WTC11 (cell line): ENCODE measurements around the gene SLFN5. TPM values are rescaled to one million over a fixed set of nuclear protein-coding genes. Genes with fewer than 3 reads are reported as not detected.

Experiments used
- ATAC-seq: fragments of 200-7000 bp; cut with Tn5 transposase; 2 replicates; pipeline ENCODE4 v1.10.0; 2021; ENCODE audit warnings: mild to moderate bottlenecking, moderate library complexity
- CTCF ChIA-PET: fragments of 300-600 bp; sonication (Branson Sonifier 250); formaldehyde crosslinking; loops from one replicate; lab custom pipeline; 2021; ENCODE audit warnings: antibody characterized with exemption; lab: Charles Lee
- POLR2A ChIA-PET: fragments of 350-600 bp; sonication (Branson Sonifier 250); formaldehyde crosslinking; loops from one replicate; lab custom pipeline; 2021; ENCODE audit warnings: antibody characterized with exemption; lab: Charles Lee
- DNase-seq: peaks from one replicate; pipeline ENCODE4 v3.0.0; 2021; ENCODE audit warnings: low spot score
- H3K27ac Mint-ChIP-seq: 2 replicates; pipeline ENCODE4 v1.8.0; 2021; ENCODE audit warnings: mixed read lengths
- H3K27me3 Mint-ChIP-seq: 2 replicates; pipeline ENCODE4 v1.8.0; 2021; ENCODE audit warnings: low read depth, mild to moderate bottlenecking, moderate library complexity, mixed read lengths
- H3K36me3 Mint-ChIP-seq: 2 replicates; pipeline ENCODE4 v1.8.0; 2021; ENCODE audit warnings: mixed read lengths
- H3K4me1 Mint-ChIP-seq: 2 replicates; pipeline ENCODE4 v1.8.0; 2022; ENCODE audit warnings: mixed read lengths
- H3K4me3 Mint-ChIP-seq: 2 replicates; pipeline ENCODE4 v1.8.0; 2021; ENCODE audit warnings: mild to moderate bottlenecking, moderate library complexity, mixed read lengths
- H3K9me3 Mint-ChIP-seq: 2 replicates; pipeline ENCODE4 v1.8.0; 2021; ENCODE audit warnings: mixed read lengths
- ATF1 ChIP-seq: sonication (generic); formaldehyde crosslinking; IDR thresholded peaks from 2 replicates; pipeline ENCODE4 v1.8.1; 2023; ENCODE audit warnings: mild to moderate bottlenecking, moderate library complexity, missing genetic modification reagents
- CREB1 ChIP-seq: sonication (generic); formaldehyde crosslinking; IDR thresholded peaks from 2 replicates; pipeline ENCODE4 v1.8.0; 2023; ENCODE audit warnings: mild to moderate bottlenecking, missing genetic modification reagents
- ELF4 ChIP-seq: sonication (generic); formaldehyde crosslinking; IDR thresholded peaks from 2 replicates; pipeline ENCODE4 v1.8.1; 2022; ENCODE audit warnings: low read depth, mild to moderate bottlenecking, moderate library complexity, missing genetic modification reagents
- ESRRA ChIP-seq: sonication (generic); formaldehyde crosslinking; IDR thresholded peaks from 2 replicates; pipeline ENCODE4 v1.8.1; 2022; ENCODE audit warnings: mild to moderate bottlenecking, missing genetic modification reagents, borderline replicate concordance
- FOXK1 ChIP-seq: sonication (generic); formaldehyde crosslinking; IDR thresholded peaks from 2 replicates; pipeline ENCODE4 v1.8.0; 2022; ENCODE audit warnings: mild to moderate bottlenecking, moderate library complexity, missing genetic modification reagents
- JAZF1 ChIP-seq: fragments of 250-450 bp; sonication (Bioruptor Pico); IDR thresholded peaks from 2 replicates; pipeline ENCODE4 v1.9.0; 2021; ENCODE audit warnings: moderate library complexity, mild to moderate bottlenecking, inconsistent platforms
- MYBL2 ChIP-seq: sonication (generic); formaldehyde crosslinking; IDR thresholded peaks from 2 replicates; pipeline ENCODE4 v1.8.1; 2023; ENCODE audit warnings: mild to moderate bottlenecking, moderate library complexity, missing genetic modification reagents
- NR3C1 ChIP-seq: sonication (generic); formaldehyde crosslinking; conservative IDR thresholded peaks from 2 replicates; pipeline ENCODE4 v1.8.1; 2023; ENCODE audit warnings: low read depth, mild to moderate bottlenecking, missing genetic modification reagents
- SOX15 ChIP-seq: fragments of 250-450 bp; sonication (Bioruptor Pico); IDR thresholded peaks from 2 replicates; pipeline ENCODE4 v1.9.0; 2021; ENCODE audit warnings: mild to moderate bottlenecking
- SP1 ChIP-seq: sonication (generic); formaldehyde crosslinking; conservative IDR thresholded peaks from 2 replicates; pipeline ENCODE4 v1.8.1; 2022; ENCODE audit warnings: missing genetic modification reagents
- TP53 ChIP-seq: sonication (generic); formaldehyde crosslinking; IDR thresholded peaks from 2 replicates; pipeline ENCODE4 v1.8.1; 2023; ENCODE audit warnings: mild to moderate bottlenecking, missing genetic modification reagents
- ZNF138 ChIP-seq: sonication (generic); formaldehyde crosslinking; conservative IDR thresholded peaks from 2 replicates; pipeline ENCODE4 v1.8.1; 2022; ENCODE audit warnings: mild to moderate bottlenecking, moderate library complexity, missing genetic modification reagents
- total RNA-seq: library from RNA; stranded (reverse); gene quantifications from 3 replicates; pipeline ENCODE4 v1.2.3, GENCODE V29; 2021
- TF ChIP-seq, protein P1 (sequence below): sonication (generic); formaldehyde crosslinking; IDR thresholded peaks from 2 replicates; pipeline ENCODE4 v1.8.1; 2023; ENCODE audit warnings: mild to moderate bottlenecking, missing genetic modification reagents, moderate library complexity
- TF ChIP-seq, protein P2 (sequence below): sonication (generic); formaldehyde crosslinking; IDR thresholded peaks from 2 replicates; pipeline ENCODE4 v1.8.1; 2022; ENCODE audit warnings: low read depth, missing genetic modification reagents, borderline replicate concordance
- TF ChIP-seq, protein P3 (sequence below): sonication (generic); formaldehyde crosslinking; IDR thresholded peaks from 2 replicates; pipeline ENCODE4 v1.8.1; 2023; ENCODE audit warnings: mild to moderate bottlenecking, moderate library complexity, missing genetic modification reagents
- TF ChIP-seq, protein P4 (sequence below): sonication (generic); formaldehyde crosslinking; IDR thresholded peaks from 2 replicates; pipeline ENCODE4 v1.8.1; 2022; ENCODE audit warnings: low read depth, mild to moderate bottlenecking, moderate library complexity, missing genetic modification reagents, borderline replicate concordance
- TF ChIP-seq, protein P5 (sequence below): sonication (generic); formaldehyde crosslinking; IDR thresholded peaks from 2 replicates; pipeline ENCODE4 v1.8.0; 2022; ENCODE audit warnings: mild to moderate bottlenecking, missing genetic modification reagents
- TF ChIP-seq, protein P6 (sequence below): sonication (generic); formaldehyde crosslinking; IDR thresholded peaks from 2 replicates; pipeline ENCODE4 v1.8.0; 2022; ENCODE audit warnings: mild to moderate bottlenecking, missing genetic modification reagents

The SLFN5 gene
- total RNA-seq, 1 experiment from 2014 or later, result 7.6 TPM

DNA sequence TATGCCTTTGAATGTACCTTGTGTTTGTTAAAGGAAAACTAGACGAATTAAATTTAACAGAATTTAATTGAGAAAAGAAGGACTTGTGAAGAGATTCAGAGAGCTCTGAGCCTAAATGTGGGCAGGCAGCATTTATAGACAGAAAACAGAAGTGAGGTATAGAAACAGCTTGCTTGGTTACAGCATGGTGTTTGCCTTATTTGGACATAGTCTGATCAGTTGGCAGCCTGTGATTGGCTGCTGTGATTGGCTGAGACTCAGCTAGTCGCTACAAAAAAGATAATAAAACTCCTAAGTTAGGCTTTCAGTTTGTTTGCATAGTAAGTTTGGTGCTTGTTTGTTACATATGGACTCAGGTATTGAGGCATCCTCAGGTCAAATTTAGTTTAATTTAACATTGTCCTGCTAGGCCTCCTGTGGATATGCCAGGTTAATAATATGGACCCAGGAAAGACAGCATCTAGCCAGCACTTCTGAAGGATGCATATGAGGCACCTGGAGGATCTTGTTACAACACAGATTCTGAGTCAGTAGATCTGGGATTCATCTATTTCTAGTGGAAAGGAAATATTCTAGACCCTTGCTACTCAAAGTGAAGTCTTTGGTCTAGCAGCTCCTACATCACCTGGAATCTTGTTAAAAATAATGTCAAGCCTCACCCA is 43.4 kb downstream of the SLFN5 start:
- no peak overlapping the region for H3K4me3 Mint-ChIP-seq
- H3K9me3 Mint-ChIP-seq, result peaks cover 7% of the 10 kb centered on the region
- CTCF ChIA-PET, result interaction anchor here (1.5 to 3.0 kb wide), 2 partner anchors 27 to 248 kb away, joined by 3 to 10 read pairs; no protein-coding TSS in a partner anchor
- peaks cover 6% of the 10 kb centered on the region; the same call in 1 of the 2 replicates for H3K4me1 Mint-ChIP-seq
- DNase-seq (no peak), ATAC-seq (peak; percentile 77)
- H3K27ac Mint-ChIP-seq, result no peak overlapping the region
- POLR2A ChIA-PET, result no interaction called here
- no peaks in the 10 kb centered on the region for H3K36me3 Mint-ChIP-seq
- H3K27me3 Mint-ChIP-seq, result peaks cover 33% of the 10 kb centered on the region
- no peak for TF ChIP-seq ELF4 (CRISPR knock-in tag)
- no peak for TF ChIP-seq FOXK1 (CRISPR knock-in tag)
- TF ChIP-seq, protein P1, sequence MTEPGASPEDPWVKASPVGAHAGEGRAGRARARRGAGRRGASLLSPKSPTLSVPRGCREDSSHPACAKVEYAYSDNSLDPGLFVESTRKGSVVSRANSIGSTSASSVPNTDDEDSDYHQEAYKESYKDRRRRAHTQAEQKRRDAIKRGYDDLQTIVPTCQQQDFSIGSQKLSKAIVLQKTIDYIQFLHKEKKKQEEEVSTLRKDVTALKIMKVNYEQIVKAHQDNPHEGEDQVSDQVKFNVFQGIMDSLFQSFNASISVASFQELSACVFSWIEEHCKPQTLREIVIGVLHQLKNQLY (CRISPR knock-in tag), result no peak
- no peak for TF ChIP-seq ZNF138 (CRISPR knock-in tag)
- TF ChIP-seq, protein P2, sequence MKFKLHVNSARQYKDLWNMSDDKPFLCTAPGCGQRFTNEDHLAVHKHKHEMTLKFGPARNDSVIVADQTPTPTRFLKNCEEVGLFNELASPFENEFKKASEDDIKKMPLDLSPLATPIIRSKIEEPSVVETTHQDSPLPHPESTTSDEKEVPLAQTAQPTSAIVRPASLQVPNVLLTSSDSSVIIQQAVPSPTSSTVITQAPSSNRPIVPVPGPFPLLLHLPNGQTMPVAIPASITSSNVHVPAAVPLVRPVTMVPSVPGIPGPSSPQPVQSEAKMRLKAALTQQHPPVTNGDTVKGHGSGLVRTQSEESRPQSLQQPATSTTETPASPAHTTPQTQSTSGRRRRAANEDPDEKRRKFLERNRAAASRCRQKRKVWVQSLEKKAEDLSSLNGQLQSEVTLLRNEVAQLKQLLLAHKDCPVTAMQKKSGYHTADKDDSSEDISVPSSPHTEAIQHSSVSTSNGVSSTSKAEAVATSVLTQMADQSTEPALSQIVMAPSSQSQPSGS (CRISPR knock-in tag), result no peak
- TF ChIP-seq JAZF1 (CRISPR knock-in tag), result no peak
- TF ChIP-seq, protein P3, sequence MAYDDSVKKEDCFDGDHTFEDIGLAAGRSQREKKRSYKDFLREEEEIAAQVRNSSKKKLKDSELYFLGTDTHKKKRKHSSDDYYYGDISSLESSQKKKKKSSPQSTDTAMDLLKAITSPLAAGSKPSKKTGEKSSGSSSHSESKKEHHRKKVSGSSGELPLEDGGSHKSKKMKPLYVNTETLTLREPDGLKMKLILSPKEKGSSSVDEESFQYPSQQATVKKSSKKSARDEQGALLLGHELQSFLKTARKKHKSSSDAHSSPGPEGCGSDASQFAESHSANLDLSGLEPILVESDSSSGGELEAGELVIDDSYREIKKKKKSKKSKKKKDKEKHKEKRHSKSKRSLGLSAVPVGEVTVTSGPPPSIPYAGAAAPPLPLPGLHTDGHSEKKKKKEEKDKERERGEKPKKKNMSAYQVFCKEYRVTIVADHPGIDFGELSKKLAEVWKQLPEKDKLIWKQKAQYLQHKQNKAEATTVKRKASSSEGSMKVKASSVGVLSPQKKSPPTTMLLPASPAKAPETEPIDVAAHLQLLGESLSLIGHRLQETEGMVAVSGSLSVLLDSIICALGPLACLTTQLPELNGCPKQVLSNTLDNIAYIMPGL, result no peak
- no peak for TF ChIP-seq ESRRA
- no peak for TF ChIP-seq TP53 (CRISPR knock-in tag)
- no peak for TF ChIP-seq MYBL2 (CRISPR knock-in tag)
- TF ChIP-seq NR3C1 (CRISPR knock-in tag), result no peak
- TF ChIP-seq, protein P4, sequence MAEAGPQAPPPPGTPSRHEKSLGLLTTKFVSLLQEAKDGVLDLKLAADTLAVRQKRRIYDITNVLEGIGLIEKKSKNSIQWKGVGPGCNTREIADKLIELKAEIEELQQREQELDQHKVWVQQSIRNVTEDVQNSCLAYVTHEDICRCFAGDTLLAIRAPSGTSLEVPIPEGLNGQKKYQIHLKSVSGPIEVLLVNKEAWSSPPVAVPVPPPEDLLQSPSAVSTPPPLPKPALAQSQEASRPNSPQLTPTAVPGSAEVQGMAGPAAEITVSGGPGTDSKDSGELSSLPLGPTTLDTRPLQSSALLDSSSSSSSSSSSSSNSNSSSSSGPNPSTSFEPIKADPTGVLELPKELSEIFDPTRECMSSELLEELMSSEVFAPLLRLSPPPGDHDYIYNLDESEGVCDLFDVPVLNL, result no peak
- TF ChIP-seq, protein P5, sequence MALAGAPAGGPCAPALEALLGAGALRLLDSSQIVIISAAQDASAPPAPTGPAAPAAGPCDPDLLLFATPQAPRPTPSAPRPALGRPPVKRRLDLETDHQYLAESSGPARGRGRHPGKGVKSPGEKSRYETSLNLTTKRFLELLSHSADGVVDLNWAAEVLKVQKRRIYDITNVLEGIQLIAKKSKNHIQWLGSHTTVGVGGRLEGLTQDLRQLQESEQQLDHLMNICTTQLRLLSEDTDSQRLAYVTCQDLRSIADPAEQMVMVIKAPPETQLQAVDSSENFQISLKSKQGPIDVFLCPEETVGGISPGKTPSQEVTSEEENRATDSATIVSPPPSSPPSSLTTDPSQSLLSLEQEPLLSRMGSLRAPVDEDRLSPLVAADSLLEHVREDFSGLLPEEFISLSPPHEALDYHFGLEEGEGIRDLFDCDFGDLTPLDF (CRISPR knock-in tag), result no peak
- TF ChIP-seq ATF1 (CRISPR knock-in tag), result no peak
- TF ChIP-seq, protein P6, sequence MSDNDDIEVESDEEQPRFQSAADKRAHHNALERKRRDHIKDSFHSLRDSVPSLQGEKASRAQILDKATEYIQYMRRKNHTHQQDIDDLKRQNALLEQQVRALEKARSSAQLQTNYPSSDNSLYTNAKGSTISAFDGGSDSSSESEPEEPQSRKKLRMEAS (CRISPR knock-in tag), result no peak
- TF ChIP-seq SP1, result no peak
- TF ChIP-seq, all 79 proteins: peak for 0

DNA sequence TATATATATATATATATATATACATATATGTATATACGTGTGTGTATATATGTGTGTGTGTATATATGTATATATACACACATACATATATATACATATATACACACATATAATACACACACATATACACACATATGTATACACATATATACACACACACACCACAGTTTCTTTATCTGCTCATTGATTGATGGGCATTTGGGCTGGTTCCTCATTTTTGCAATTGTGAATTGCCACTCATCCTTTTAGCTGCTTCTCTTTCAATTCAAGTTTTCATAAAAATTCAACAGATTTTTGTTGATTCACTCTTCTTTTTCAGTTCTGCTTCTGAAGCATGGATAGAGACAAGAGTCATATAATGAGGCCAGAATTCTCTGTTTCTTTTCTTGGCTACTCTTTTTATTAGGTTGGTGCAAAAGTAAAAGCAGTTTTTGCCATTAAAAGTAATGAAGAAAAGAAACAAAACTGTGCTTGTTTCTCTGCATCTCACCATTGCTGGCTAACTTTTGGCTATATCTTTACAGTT is 44.5 kb downstream of the SLFN5 start:
- POLR2A ChIA-PET, result no interaction called here
- DNase-seq, result no peak
- peaks cover 7% of the 10 kb centered on the region for H3K9me3 Mint-ChIP-seq
- H3K4me1 Mint-ChIP-seq, result peaks cover 6% of the 10 kb centered on the region; the same call in 1 of the 2 replicates
- no peak for ATAC-seq
- H3K36me3 Mint-ChIP-seq, result no peaks in the 10 kb centered on the region
- no peak overlapping the region for H3K27ac Mint-ChIP-seq
- CTCF ChIA-PET, result no interaction called here
- TF ChIP-seq CREB1 (CRISPR knock-in tag) (no peak), SOX15 (CRISPR knock-in tag) (no peak)
- TF ChIP-seq, all 79 proteins: peak for 0
- no peak overlapping the region for H3K4me3 Mint-ChIP-seq
- H3K27me3 Mint-ChIP-seq, result peaks cover 38% of the 10 kb centered on the region
